BE2C (cell line): ENCODE data around the gene LOXL3.

Experiments
- DNase-seq: peaks from one replicate; pipeline ENCODE4 v3.0.0-alpha.2; 2020
- H3K27me3 ChIP-seq: fragments of 250-450 bp; sonication (Bioruptor Pico); 2 replicates; pipeline ENCODE4 v1.5.1; 2020; ENCODE audit warnings: mild to moderate bottlenecking
- H3K36me3 ChIP-seq: fragments of 250-450 bp; sonication (Bioruptor Pico); 2 replicates; pipeline ENCODE4 v1.5.1; 2020; ENCODE audit warnings: mild to moderate bottlenecking
- H3K4me1 ChIP-seq: fragments of 250-450 bp; sonication (Bioruptor Pico); 2 replicates; pipeline ENCODE4 v1.5.1; 2020
- H3K4me3 ChIP-seq: 2 replicates; pipeline ENCODE4 v1.5.1; 2011; ENCODE audit warnings: low read depth, low read length
- H3K9me3 ChIP-seq: fragments of 250-450 bp; sonication (Bioruptor Pico); 2 replicates; pipeline ENCODE4 v1.5.1; 2020
- CTCF ChIP-seq: IDR thresholded peaks from 2 replicates; pipeline ENCODE4 v1.5.1; 2012; ENCODE audit warnings: mild to moderate bottlenecking, low read depth, low read length

Gene LOXL3

GRCh38 chr2:74538881-74539339, 14.8 kb downstream of the LOXL3 start:
- H3K4me3 ChIP-seq, result no peak overlapping the region
- TF ChIP-seq CTCF, result no peak
- DNase-seq, result no peak
- H3K4me1 ChIP-seq, result no peaks in the 10 kb centered on the region
- H3K9me3 ChIP-seq, result no peaks in the 10 kb centered on the region
- H3K36me3 ChIP-seq, result no peaks in the 10 kb centered on the region
- H3K27me3 ChIP-seq, result no peaks in the 10 kb centered on the region

- no peaks in the 10 kb centered on the region for H3K4me1 ChIP-seq
- TF ChIP-seq CTCF, result no peak
- no peaks in the 10 kb centered on the region for H3K27me3 ChIP-seq
- DNase-seq, result no peak
- H3K36me3 ChIP-seq, result peaks cover 5% of the 10 kb centered on the region; the same call in 1 of the 2 replicates
- H3K9me3 ChIP-seq, result no peaks in the 10 kb centered on the region
- no peak overlapping the region for H3K4me3 ChIP-seq
Observed at GRCh38 chr2:74537140-74537539, 16.6 kb downstream of the LOXL3 start.

- H3K27me3 ChIP-seq, result no peaks in the 10 kb centered on the region
- no peak overlapping the region for H3K4me3 ChIP-seq
- DNase-seq, result no peak
- peaks cover 5% of the 10 kb centered on the region; the same call in 1 of the 2 replicates for H3K36me3 ChIP-seq
- no peaks in the 10 kb centered on the region for H3K4me1 ChIP-seq
- TF ChIP-seq CTCF, result no peak
- H3K9me3 ChIP-seq, result no peaks in the 10 kb centered on the region
Observed at GRCh38 chr2:74536166-74536950, 17.4 kb downstream of the LOXL3 start.

- H3K36me3 ChIP-seq, result peaks cover 5% of the 10 kb centered on the region; the same call in 1 of the 2 replicates
- H3K4me3 ChIP-seq, result no peak overlapping the region
- no peak for TF ChIP-seq CTCF
- no peak for DNase-seq
- H3K27me3 ChIP-seq, result no peaks in the 10 kb centered on the region
- H3K9me3 ChIP-seq, result no peaks in the 10 kb centered on the region
- H3K4me1 ChIP-seq, result no peaks in the 10 kb centered on the region
Observed at GRCh38 chr2:74535440-74535965, 18.2 kb downstream of the LOXL3 start.

GRCh38 chr2:74534411-74534810, 19.3 kb downstream of the LOXL3 start:
- no peak overlapping the region for H3K4me3 ChIP-seq
- no peak for DNase-seq
- H3K9me3 ChIP-seq, result no peaks in the 10 kb centered on the region

More at GRCh38 chr2:74534411-74534810, 19.3 kb downstream of the LOXL3 start:
- Histone ChIP-seq H3K4me1 (no peaks in the 10 kb centered on the region), H3K36me3 (peaks cover 5% of the 10 kb centered on the region; the same call in 1 of the 2 replicates), H3K27me3 (no peaks in the 10 kb centered on the region)
- no peak for TF ChIP-seq CTCF
